MM.1S (cell line): ENCODE results near the gene CCSER1.

Experiments
- DNase-seq: peaks from one replicate; pipeline ENCODE4 v3.0.0-alpha.2; 2015
- H2AFZ ChIP-seq: fragments of 300-600 bp; sonication (generic); 2 replicates; pipeline ENCODE4 v1.6.0; 2016; ENCODE audit warnings: antibody characterized with exemption, low read length
- H3F3A ChIP-seq: fragments of 300-600 bp; sonication (generic); 2 replicates; pipeline ENCODE4 v1.6.1; 2016; ENCODE audit warnings: mild to moderate bottlenecking, antibody characterized with exemption, low read length, moderate library complexity, mixed read lengths; ENCODE audit not compliant: insufficient read depth
- H3K27ac ChIP-seq: fragments of 300-600 bp; sonication (generic); 2 replicates; pipeline ENCODE4 v1.5.1; 2016; ENCODE audit warnings: mild to moderate bottlenecking, low read length
- H3K27me3 ChIP-seq: fragments of 300-600 bp; sonication (generic); replicated peaks from 2 replicates; pipeline ENCODE4 v1.6.0; 2016; ENCODE audit warnings: low read length; ENCODE audit not compliant: insufficient read depth
- H3K36me3 ChIP-seq: fragments of 300-600 bp; sonication (generic); replicated peaks from 2 replicates; pipeline ENCODE4 v1.6.1; 2016; ENCODE audit warnings: mild to moderate bottlenecking, low read length, mixed read lengths; ENCODE audit not compliant: insufficient read depth
- H3K4me1 ChIP-seq: fragments of 300-600 bp; sonication (generic); 2 replicates; pipeline ENCODE4 v1.6.1; 2016; ENCODE audit warnings: low read length, mixed read lengths
- H3K4me2 ChIP-seq: fragments of 300-600 bp; sonication (generic); 2 replicates; pipeline ENCODE4 v1.6.0; 2016; ENCODE audit warnings: low read depth, low read length
- H3K4me3 ChIP-seq: fragments of 300-600 bp; sonication (generic); 2 replicates; pipeline ENCODE4 v1.5.1; 2016; ENCODE audit warnings: low read length, mixed read lengths
- H3K79me2 ChIP-seq: fragments of 300-600 bp; sonication (generic); 2 replicates; pipeline ENCODE4 v1.6.1; 2016; ENCODE audit warnings: mixed run types, low read length, mixed read lengths
- H3K9ac ChIP-seq: fragments of 300-600 bp; sonication (generic); 2 replicates; pipeline ENCODE4 v1.6.1; 2016; ENCODE audit warnings: low read length, mixed read lengths
- H3K9me2 ChIP-seq: fragments of 300-600 bp; sonication (generic); replicated peaks from 2 replicates; pipeline ENCODE4 v1.6.1; 2016; ENCODE audit warnings: mild to moderate bottlenecking, low read length, mixed read lengths; ENCODE audit not compliant: insufficient read depth
- H3K9me3 ChIP-seq: fragments of 300-600 bp; sonication (generic); replicated peaks from 2 replicates; pipeline ENCODE4 v1.6.1; 2016; ENCODE audit warnings: mild to moderate bottlenecking, low read length, mixed read lengths; ENCODE audit not compliant: insufficient read depth
- H4K20me1 ChIP-seq: fragments of 300-600 bp; sonication (generic); 2 replicates; pipeline ENCODE4 v1.6.1; 2016; ENCODE audit warnings: mild to moderate bottlenecking, low read length, moderate library complexity, mixed read lengths; ENCODE audit not compliant: insufficient read depth
- CTCF ChIP-seq: fragments of 300-600 bp; sonication (generic); IDR thresholded peaks from 2 replicates; pipeline ENCODE4 v1.5.1; 2016; ENCODE audit warnings: antibody characterized with exemption, low read length, mixed read lengths
- EZH2 ChIP-seq: fragments of 300-600 bp; sonication (generic); optimal IDR thresholded peaks from 2 replicates; pipeline ENCODE3; 2017; ENCODE audit warnings: low read depth, mild to moderate bottlenecking, antibody characterized with exemption, low read length, mixed read lengths
- EZH2phosphoT487 ChIP-seq: fragments of 300-600 bp; sonication (generic); IDR thresholded peaks from 2 replicates; pipeline ENCODE4 v1.6.1; 2018; ENCODE audit warnings: antibody characterized with exemption, low read length

The CCSER1 gene

GRCh38 chr4:90572996-90573395 lies 445.8 kb downstream of the CCSER1 start:
- Histone ChIP-seq H3K27me3 (no peaks in the 10 kb centered on the region), H3F3A (no peaks in the 10 kb centered on the region), H2AFZ (no peak overlapping the region), H3K9me2 (no peaks in the 10 kb centered on the region), H3K79me2 (no peaks in the 10 kb centered on the region), H3K4me3 (no peak overlapping the region), H3K4me2 (no peak overlapping the region), H3K4me1 (no peaks in the 10 kb centered on the region), H3K9me3 (no peaks in the 10 kb centered on the region), H4K20me1 (no peaks in the 10 kb centered on the region), H3K27ac (no peak overlapping the region), H3K9ac (no peak overlapping the region), H3K36me3 (no peaks in the 10 kb centered on the region)
- DNase-seq = no peak
- TF ChIP-seq CTCF (no peak), EZH2 (no peak), EZH2phosphoT487 (no peak)

- DNase-seq = no peak
- no peaks in the 10 kb centered on the region for H3K27me3 ChIP-seq
These were observed 448.2 kb downstream of the CCSER1 start for GRCh38 chr4:90575371-90575770.

GRCh38 chr4:90580326-90580725 lies 453.1 kb downstream of the CCSER1 start:
- H2AFZ ChIP-seq = no peak overlapping the region
- DNase-seq = no peak
- H3K27ac ChIP-seq = no peak overlapping the region
- no peaks in the 10 kb centered on the region for H4K20me1 ChIP-seq
- H3K27me3 ChIP-seq = no peaks in the 10 kb centered on the region
- no peak overlapping the region for H3K4me3 ChIP-seq
- H3K4me1 ChIP-seq = no peaks in the 10 kb centered on the region
- no peak overlapping the region for H3K9ac ChIP-seq
- no peaks in the 10 kb centered on the region for H3K79me2 ChIP-seq
- H3F3A ChIP-seq = no peaks in the 10 kb centered on the region
- H3K36me3 ChIP-seq = no peaks in the 10 kb centered on the region
- H3K9me3 ChIP-seq = no peaks in the 10 kb centered on the region
- TF ChIP-seq EZH2phosphoT487 (no peak), CTCF (no peak), EZH2 (no peak)
- no peaks in the 10 kb centered on the region for H3K9me2 ChIP-seq
- H3K4me2 ChIP-seq = no peak overlapping the region

More at GRCh38 chr4:90575371-90575770, 448.2 kb downstream of the CCSER1 start:
- TF ChIP-seq EZH2phosphoT487 = no peak
- TF ChIP-seq EZH2 = no peak
- TF ChIP-seq CTCF = no peak
- H4K20me1 ChIP-seq = no peaks in the 10 kb centered on the region
- no peak overlapping the region for H3K4me3 ChIP-seq
- H3K9ac ChIP-seq = no peak overlapping the region
- no peaks in the 10 kb centered on the region for H3K4me1 ChIP-seq
- H3K4me2 ChIP-seq = no peak overlapping the region
- H3K9me2 ChIP-seq = no peaks in the 10 kb centered on the region
- no peak overlapping the region for H3K27ac ChIP-seq
- no peaks in the 10 kb centered on the region for H3K36me3 ChIP-seq
- H3K79me2 ChIP-seq = no peaks in the 10 kb centered on the region
- H2AFZ ChIP-seq = no peak overlapping the region
- H3K9me3 ChIP-seq = no peaks in the 10 kb centered on the region
- no peaks in the 10 kb centered on the region for H3F3A ChIP-seq
